Lower leg skin (tissue), 4 donors: ENCODE data around the gene B3GNT5. TPM values are rescaled to one million over a fixed set of nuclear protein-coding genes. Genes with fewer than 3 reads are reported as not detected.
A peak's percentile ranks its signal among the peaks of the same experiment; 100 is the strongest.

Experiments
- DNase-seq, 2 donors: peaks; one replicate each; pipeline ENCODE4 v3.0.0-alpha.2; 2019; ENCODE audit warnings: low spot score in 2 of 2
- H3K4me3 ChIP-seq: fragments of 200-600 bp; sonication (generic); 2 replicates; pipeline ENCODE4 v1.5.1; 2017; ENCODE audit warnings: mild to moderate bottlenecking, low read depth; ENCODE audit not compliant: poor library complexity, severe bottlenecking
- POLR2A ChIP-seq, 2 donors: fragments of 450-650 bp; IDR thresholded peaks; one replicate each; pipeline ENCODE4 v1.6.1; 2016 to 2017; ENCODE audit warnings: antibody characterized with exemption in 2 of 2, mild to moderate bottlenecking in 1 of 2, moderate library complexity in 1 of 2
- WGBS, 2 donors: methylation state at CpG; one replicate each; pipeline ENCODE4 v1.1.5; 2018; 5-methylcytosine and 5-hydroxymethylcytosine counted together
- intact Hi-C: fragments of 100-400 bp; cut with DNase I; formaldehyde crosslinking; loops from one replicate; pipeline ENCODE4 v1.15.0; 2023; ENCODE audit warnings: low total_unique reads
- total RNA-seq, 4 donors: library from RNA; depleted of rRNA; stranded (reverse); fragments of >200 nt; gene quantifications; one replicate each; pipeline ENCODE4 v1.1.0, GENCODE V29; 2016
- TF ChIP-seq, protein P1 (sequence below), 3 donors: fragments of 450-650 bp; IDR thresholded peaks; one replicate each; pipeline ENCODE4 v1.5.1; 2016; ENCODE audit warnings: antibody characterized with exemption in 3 of 3, mild to moderate bottlenecking in 3 of 3, moderate library complexity in 2 of 3

B3GNT5 gene
- total RNA-seq, 4 donors from 2014 or later = 10.2 to 18.0 (median 13.1) TPM

DNA sequence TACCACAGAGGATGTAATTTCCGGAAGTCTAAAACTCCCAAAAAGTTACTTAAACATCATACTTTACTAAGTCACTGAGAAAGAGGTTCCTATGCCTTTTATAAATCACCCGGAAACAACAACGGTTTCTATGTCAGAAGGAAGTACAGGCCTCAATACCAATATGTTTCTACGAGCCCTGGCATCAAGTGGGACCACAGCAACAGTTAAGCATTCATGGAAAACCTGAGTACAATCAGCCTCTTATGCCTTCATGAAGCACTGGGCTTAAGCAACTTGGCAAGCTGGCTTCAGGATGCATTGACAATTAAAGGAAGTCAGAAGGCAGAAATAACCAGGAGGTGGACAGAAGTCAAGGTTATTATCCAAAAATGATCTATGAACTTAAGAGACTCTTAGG lies 19.1 kb upstream of the B3GNT5 start:
- intact Hi-C loops = no loop called here
- WGBS, 2 donors = 55 to 61% methylated on average over 4 of the region's 4 CpGs
- DNase-seq = no peak
- no peak overlapping the region for H3K4me3 ChIP-seq
- TF ChIP-seq, protein P1, sequence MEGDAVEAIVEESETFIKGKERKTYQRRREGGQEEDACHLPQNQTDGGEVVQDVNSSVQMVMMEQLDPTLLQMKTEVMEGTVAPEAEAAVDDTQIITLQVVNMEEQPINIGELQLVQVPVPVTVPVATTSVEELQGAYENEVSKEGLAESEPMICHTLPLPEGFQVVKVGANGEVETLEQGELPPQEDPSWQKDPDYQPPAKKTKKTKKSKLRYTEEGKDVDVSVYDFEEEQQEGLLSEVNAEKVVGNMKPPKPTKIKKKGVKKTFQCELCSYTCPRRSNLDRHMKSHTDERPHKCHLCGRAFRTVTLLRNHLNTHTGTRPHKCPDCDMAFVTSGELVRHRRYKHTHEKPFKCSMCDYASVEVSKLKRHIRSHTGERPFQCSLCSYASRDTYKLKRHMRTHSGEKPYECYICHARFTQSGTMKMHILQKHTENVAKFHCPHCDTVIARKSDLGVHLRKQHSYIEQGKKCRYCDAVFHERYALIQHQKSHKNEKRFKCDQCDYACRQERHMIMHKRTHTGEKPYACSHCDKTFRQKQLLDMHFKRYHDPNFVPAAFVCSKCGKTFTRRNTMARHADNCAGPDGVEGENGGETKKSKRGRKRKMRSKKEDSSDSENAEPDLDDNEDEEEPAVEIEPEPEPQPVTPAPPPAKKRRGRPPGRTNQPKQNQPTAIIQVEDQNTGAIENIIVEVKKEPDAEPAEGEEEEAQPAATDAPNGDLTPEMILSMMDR (IDR thresholded peaks at IDR 0.05) = no peak
- no peak for TF ChIP-seq POLR2A (IDR thresholded peaks at IDR 0.05)

- no peak for TF ChIP-seq POLR2A (IDR thresholded peaks at IDR 0.05)
- TF ChIP-seq, protein P1 (IDR thresholded peaks at IDR 0.05) = no peak
- intact Hi-C loops = no loop called here
- 71 to 78% methylated on average over 5 of the region's 5 CpGs for WGBS, 2 donors
- H3K4me3 ChIP-seq = no peak overlapping the region
- DNase-seq = no peak
Measured at GRCh38 chr3:183239046-183239445, 14.0 kb upstream of the B3GNT5 start.

GRCh38 chr3:183242431-183242830 lies 10.6 kb upstream of the B3GNT5 start:
- intact Hi-C loops = no loop called here
- DNase-seq = no peak
- H3K4me3 ChIP-seq = no peak overlapping the region
- TF ChIP-seq, protein P1 (IDR thresholded peaks at IDR 0.05) = no peak
- TF ChIP-seq POLR2A (IDR thresholded peaks at IDR 0.05) = no peak
- WGBS, 2 donors = 86 to 88% methylated on average over 1 of the region's 1 CpG

DNA sequence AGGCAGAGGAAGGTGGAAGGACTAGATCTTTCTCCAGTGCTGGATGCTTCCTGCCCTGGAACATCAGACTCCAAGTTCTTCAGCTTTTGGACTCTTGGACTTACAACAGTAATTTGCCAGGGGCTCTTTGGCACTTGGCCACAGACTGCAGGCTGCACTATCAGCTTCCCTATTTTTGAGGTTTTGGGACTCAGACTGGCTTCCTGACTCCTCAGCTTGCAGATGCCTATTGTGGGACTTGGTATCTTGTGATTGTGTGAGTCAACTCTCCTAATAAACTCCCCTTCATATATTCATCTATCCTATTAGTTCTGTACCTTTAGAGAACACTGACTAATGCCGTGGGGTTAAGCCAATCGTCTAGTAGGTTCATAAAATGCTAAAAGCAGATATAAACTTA lies 8.8 kb upstream of the B3GNT5 start:
- TF ChIP-seq, protein P1 (IDR thresholded peaks at IDR 0.05) = no peak
- TF ChIP-seq POLR2A (IDR thresholded peaks at IDR 0.05) = no peak
- intact Hi-C loops = no loop called here
- DNase-seq = peak in 1 of 2 donors; percentile 37
- 85% methylated on average over 2 of the region's 2 CpGs for WGBS, 2 donors
- no peak overlapping the region for H3K4me3 ChIP-seq

DNA sequence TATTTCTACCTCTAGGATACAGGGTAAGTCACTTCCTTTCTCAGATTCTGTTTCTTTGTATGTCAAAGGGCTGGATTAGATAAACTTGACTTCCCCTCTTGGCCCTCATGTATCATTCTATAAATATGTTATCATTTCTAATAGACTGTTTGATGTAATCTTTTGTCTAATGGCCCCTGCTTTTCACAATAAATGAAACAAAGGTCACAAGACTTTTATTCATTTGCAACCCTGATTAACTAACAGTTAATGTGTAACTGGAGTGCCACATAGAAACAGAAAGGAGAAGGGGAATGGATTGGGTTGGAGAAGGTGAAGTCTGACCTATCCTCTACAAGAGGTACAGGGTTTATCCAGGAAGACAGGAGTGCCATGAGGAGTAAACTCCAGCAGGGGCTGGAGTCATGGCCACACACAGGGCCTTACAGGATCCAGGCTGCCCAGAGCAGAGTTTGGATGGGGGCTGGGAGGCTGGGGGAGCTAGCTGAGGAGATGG lies 8.0 kb upstream of the B3GNT5 start:
- intact Hi-C loops = no loop called here
- H3K4me3 ChIP-seq = no peak overlapping the region
- TF ChIP-seq, protein P1 (IDR thresholded peaks at IDR 0.05) = no peak
- no peak for TF ChIP-seq POLR2A (IDR thresholded peaks at IDR 0.05)
- no peak for DNase-seq

GRCh38 chr3:183247011-183247589 lies 6.0 kb upstream of the B3GNT5 start:
- intact Hi-C loops = no loop called here
- DNase-seq = no peak
- TF ChIP-seq, protein P1 (IDR thresholded peaks at IDR 0.05) = no peak
- TF ChIP-seq POLR2A (IDR thresholded peaks at IDR 0.05) = no peak
- 73 to 80% methylated on average over 6 of the region's 6 CpGs for WGBS, 2 donors
- no peak overlapping the region for H3K4me3 ChIP-seq
